GM18499 (cell line): ENCODE results near the gene BPIFA3.
"Not testable (repeated sequence)": the region's sequence is repeated elsewhere in the genome, so short reads cannot be mapped to it uniquely, and the experiment has no call there.

Experiments
- ATAC-seq: cut with Tn5 transposase; IDR thresholded peaks from one replicate; pipeline ENCODE4 v1.9.1; 2021; ENCODE audit warnings: moderate number of reproducible peaks; ENCODE audit not compliant: insufficient read depth, unreplicated experiment

Gene BPIFA3

GRCh38 chr20:33217052-33217451 is at the start of gene BPIFA3:
TSS of gene BPIFA3 (plus strand) at chr20:33217352. CDS start at chr20:33217537, 185 bp downstream.
- ATAC-seq, result no peak

GRCh38 chr20:33167859-33168258 is 49.3 kb upstream of the BPIFA3 start, which contains the start of gene BPIFA2:
TSS of gene BPIFA2 (plus strand) at chr20:33168159. CDS start at chr20:33169146, 987 bp downstream.
- ATAC-seq, result no peak

GRCh38 chr20:33169176-33169794 is 47.9 kb upstream of the BPIFA3 start:
- ATAC-seq, result no peak

GRCh38 chr20:33172781-33173180 is 44.4 kb upstream of the BPIFA3 start:
- no peak for ATAC-seq

- no peak for ATAC-seq
These were observed 42.0 kb upstream of the BPIFA3 start for GRCh38 chr20:33175123-33175522.

- ATAC-seq, result no peak
These were observed 41.1 kb upstream of the BPIFA3 start for GRCh38 chr20:33176101-33176500.

GRCh38 chr20:33177866-33178265 is 39.3 kb upstream of the BPIFA3 start:
- no peak for ATAC-seq

GRCh38 chr20:33178726-33179125 is 38.4 kb upstream of the BPIFA3 start:
- ATAC-seq, result no peak

- no peak for ATAC-seq
These were observed 37.0 kb upstream of the BPIFA3 start for GRCh38 chr20:33180169-33180568.

- no peak for ATAC-seq
These were observed 35.6 kb upstream of the BPIFA3 start for GRCh38 chr20:33181482-33182093.

GRCh38 chr20:33183312-33183711 is 33.8 kb upstream of the BPIFA3 start:
- no peak for ATAC-seq

- ATAC-seq, result not testable (repeated sequence)
These were observed 32.0 kb upstream of the BPIFA3 start for GRCh38 chr20:33185031-33185590.

GRCh38 chr20:33187491-33187890 is 29.7 kb upstream of the BPIFA3 start:
- no peak for ATAC-seq

GRCh38 chr20:33188421-33188820 is 28.7 kb upstream of the BPIFA3 start:
- ATAC-seq, result no peak

GRCh38 chr20:33191484-33191883 is 25.7 kb upstream of the BPIFA3 start:
- no peak for ATAC-seq

GRCh38 chr20:33191955-33192354 is 25.2 kb upstream of the BPIFA3 start:
- ATAC-seq, result no peak

GRCh38 chr20:33192912-33193501 is 24.1 kb upstream of the BPIFA3 start:
- no peak for ATAC-seq

- no peak for ATAC-seq
These were observed 18.1 kb upstream of the BPIFA3 start for GRCh38 chr20:33199026-33199425.

GRCh38 chr20:33202451-33202850 is 14.7 kb upstream of the BPIFA3 start:
- ATAC-seq, result no peak

- ATAC-seq, result no peak
These were observed 13.7 kb upstream of the BPIFA3 start for GRCh38 chr20:33203444-33203843.

GRCh38 chr20:33209789-33210188 is 7.4 kb upstream of the BPIFA3 start:
- no peak for ATAC-seq
